DOHH2 (cell line): ENCODE results near the gene ARID1A.

Source experiments
- CTCF ChIP-seq: fragments of 200-600 bp; sonication (generic); IDR thresholded peaks from one replicate; pipeline ENCODE4 v1.5.1; 2014; ENCODE audit warnings: antibody characterized with exemption, mild to moderate bottlenecking, low read depth, low read length; ENCODE audit not compliant: poor library complexity, severe bottlenecking
- EZH2phosphoT487 ChIP-seq: fragments of 200-600 bp; sonication (generic); IDR thresholded peaks from 2 replicates; pipeline ENCODE4 v1.6.1; 2017; ENCODE audit warnings: borderline replicate concordance, mild to moderate bottlenecking, antibody characterized with exemption, low read length, moderate library complexity, mixed read lengths

GRCh38 chr1:26799479-26800142 is 103.8 kb downstream of the ARID1A start:
- no peak for TF ChIP-seq CTCF
- no peak for TF ChIP-seq EZH2phosphoT487
